Fibroblast of lung (primary cell): ENCODE results near the gene GNL1. TPM values are rescaled to one million over a fixed set of nuclear protein-coding genes. Genes with fewer than 3 reads are reported as not detected.
"Not testable (repeated sequence)": the region's sequence is repeated elsewhere in the genome, so short reads cannot be mapped to it uniquely, and the experiment has no call there.

Experiments
- DNase-seq, 2 donors: peaks; one replicate each; pipeline versions ENCODE4 v3.0.0 to v3.0.0-alpha.2; 2010; ENCODE audit warnings: low read depth in 2 of 2
- H2AFZ ChIP-seq: 2 replicates; pipeline ENCODE4 v1.5.1; 2012; ENCODE audit warnings: low read length, control low read depth, inconsistent platforms
- H3K27ac ChIP-seq: 2 replicates; pipeline ENCODE4 v1.5.1; 2011; ENCODE audit warnings: low read length, control low read depth; ENCODE audit not compliant: insufficient read depth
- H3K27me3 ChIP-seq: 2 replicates; pipeline ENCODE4 v1.5.1; 2011; ENCODE audit warnings: mild to moderate bottlenecking, low read length; ENCODE audit not compliant: control insufficient read depth, insufficient read depth
- H3K36me3 ChIP-seq: 2 replicates; pipeline ENCODE4 v1.5.1; 2011; ENCODE audit warnings: low read length; ENCODE audit not compliant: control insufficient read depth, insufficient read depth
- H3K4me1 ChIP-seq: 2 replicates; pipeline ENCODE4 v1.5.1; 2011; ENCODE audit warnings: low read length; ENCODE audit not compliant: control insufficient read depth, insufficient read depth; ENCODE audit errors: extremely low read depth
- H3K4me2 ChIP-seq: 2 replicates; pipeline ENCODE4 v1.5.1; 2011; ENCODE audit warnings: low read length, control low read depth; ENCODE audit not compliant: insufficient read depth; ENCODE audit errors: extremely low read depth
- H3K4me3 ChIP-seq, 4 experiments: fragments of 200-600 bp in 1 of 4; sonication (generic) in 1 of 4; replicated peaks in 1 of 4; 2 replicates each; pipeline ENCODE4 v1.5.1; 2011 to 2016; ENCODE audit warnings: low read length in 4 of 4, low read depth in 3 of 4, mild to moderate bottlenecking in 3 of 4, control low read depth in 2 of 4, inconsistent platforms in 1 of 4, mixed read lengths in 1 of 4; ENCODE audit not compliant: insufficient read depth in 1 of 4; ENCODE audit errors: control extremely low read depth in 1 of 4
- H3K79me2 ChIP-seq: 2 replicates; pipeline ENCODE4 v1.5.1; 2012; ENCODE audit warnings: mild to moderate bottlenecking, low read length, inconsistent platforms; ENCODE audit not compliant: control insufficient read depth, insufficient read depth
- H3K9ac ChIP-seq: 2 replicates; pipeline ENCODE4 v1.5.1; 2011; ENCODE audit warnings: mild to moderate bottlenecking, low read length, control low read depth; ENCODE audit not compliant: insufficient read depth
- H3K9me3 ChIP-seq: 2 replicates; pipeline ENCODE4 v1.5.1; 2012; ENCODE audit warnings: low read depth, low read length; ENCODE audit not compliant: control insufficient read depth, insufficient read depth
- H4K20me1 ChIP-seq: 2 replicates; pipeline ENCODE4 v1.5.1; 2011; ENCODE audit warnings: low read length; ENCODE audit not compliant: control insufficient read depth, insufficient read depth; ENCODE audit errors: extremely low read depth
- CTCF ChIP-seq, 2 donors: IDR thresholded peaks in 1 of 2; conservative IDR thresholded peaks in 1 of 2; 1 replicate in 1 of 2; 2 replicates in 1 of 2; pipeline ENCODE4 v1.5.1; 2011 to 2012; ENCODE audit warnings: low read length in 2 of 2, control low read depth in 1 of 2, inconsistent platforms in 1 of 2, low read depth in 1 of 2, mild to moderate bottlenecking in 1 of 2
- EZH2 ChIP-seq: IDR thresholded peaks from 2 replicates; pipeline ENCODE4 v1.5.1; 2012; ENCODE audit warnings: low read length, control low read depth, mild to moderate bottlenecking; ENCODE audit errors: missing control alignments
- polyA plus RNA-seq, 2 donors: library from polyadenylated mRNA; depleted of rRNA in 1 of 2; stranded (reverse) in 1 of 2; unstranded in 1 of 2; fragments of >200 nt; gene quantifications; 2 replicates each; pipeline ENCODE4 v1.2.1, GENCODE V29; 2011 to 2012; ENCODE audit warnings: missing spikeins in 1 of 2
- total RNA-seq: library from RNA; depleted of rRNA; stranded (reverse); fragments of >200 nt; gene quantifications from 2 replicates; pipeline ENCODE4 v1.2.1, GENCODE V29; 2014

GNL1 gene
- total and polyA plus RNA-seq, 2 donors (not counting 1 experiment from before 2014, with no cell fraction given): 33.4 to 67.0 TPM

DNA sequence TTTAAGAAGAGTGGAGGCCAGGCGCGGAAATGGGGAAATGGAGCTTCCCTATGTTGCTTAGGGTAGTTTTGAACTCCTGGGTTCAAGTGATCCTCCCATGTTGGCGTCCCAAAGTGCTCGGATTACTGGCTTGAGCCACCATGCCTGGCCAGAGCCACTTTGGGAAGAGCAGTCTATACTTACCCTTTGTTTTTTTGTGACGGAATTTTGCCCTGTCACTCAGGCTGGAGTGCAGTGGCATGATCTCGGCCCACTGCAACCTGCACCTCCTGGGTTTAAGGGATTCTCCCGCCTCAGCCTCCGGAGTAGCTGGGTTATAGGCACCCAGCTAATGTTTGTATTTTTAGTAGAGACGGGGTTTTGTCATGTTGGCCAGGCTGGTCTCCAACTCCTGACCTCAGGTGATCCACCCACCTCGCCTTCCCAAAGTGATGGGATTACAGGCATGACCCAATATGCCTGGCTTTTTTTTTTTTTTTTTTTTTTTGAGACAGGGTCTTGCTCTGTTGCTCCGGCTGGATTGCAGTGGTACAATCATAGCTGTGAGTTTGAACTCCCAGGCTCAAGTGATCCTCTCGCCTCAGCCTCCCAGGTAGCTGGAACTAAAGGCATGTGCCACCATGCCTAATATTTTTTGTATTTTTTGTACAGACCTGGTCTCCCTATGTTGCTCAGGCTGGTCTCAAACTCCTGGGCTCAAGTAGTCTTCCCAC lies 42.8 kb upstream of the GNL1 start:
- TF ChIP-seq CTCF (conservative IDR thresholded peaks at IDR 0.05 in 1 of 2, IDR thresholded peaks at IDR 0.05 in 1 of 2; ENCODE audit: low read depth in 1 of 2, low read length in 2 of 2) (no peak), EZH2 (no peak)
- H3K36me3 ChIP-seq: peaks cover 29% of the 10 kb centered on the region
- DNase-seq: no peak

GRCh38 chr6:30597315-30598144 lies 41.2 kb upstream of the GNL1 start:
- DNase-seq: peak; percentile 68 to 80
- not testable (repeated sequence) for H3K4me2 ChIP-seq, H3K4me3 ChIP-seq, H3K9ac ChIP-seq, H3K9me3 ChIP-seq, H3K27me3 ChIP-seq, H3K79me2 ChIP-seq, H3K4me1 ChIP-seq, H4K20me1 ChIP-seq, H2AFZ ChIP-seq, H3K27ac ChIP-seq
- peaks cover 21% of the 10 kb centered on the region for H3K36me3 ChIP-seq
- TF ChIP-seq CTCF (conservative IDR thresholded peaks at IDR 0.05 in 1 of 2, IDR thresholded peaks at IDR 0.05 in 1 of 2; ENCODE audit: low read depth in 1 of 2, low read length in 2 of 2): peak; percentile 74 to 84

More for the DNA sequence above, 42.8 kb upstream of the GNL1 start:
- Histone ChIP-seq H3K4me3 (no peak overlapping the region), H3K9ac (no peak overlapping the region), H3K4me1 (no peaks in the 10 kb centered on the region), H3K79me2 (no peaks in the 10 kb centered on the region), H3K4me2 (no peak overlapping the region), H3K27ac (no peak overlapping the region), H3K27me3 (no peaks in the 10 kb centered on the region), H4K20me1 (no peaks in the 10 kb centered on the region), H2AFZ (no peak overlapping the region), H3K9me3 (no peaks in the 10 kb centered on the region)

DNA sequence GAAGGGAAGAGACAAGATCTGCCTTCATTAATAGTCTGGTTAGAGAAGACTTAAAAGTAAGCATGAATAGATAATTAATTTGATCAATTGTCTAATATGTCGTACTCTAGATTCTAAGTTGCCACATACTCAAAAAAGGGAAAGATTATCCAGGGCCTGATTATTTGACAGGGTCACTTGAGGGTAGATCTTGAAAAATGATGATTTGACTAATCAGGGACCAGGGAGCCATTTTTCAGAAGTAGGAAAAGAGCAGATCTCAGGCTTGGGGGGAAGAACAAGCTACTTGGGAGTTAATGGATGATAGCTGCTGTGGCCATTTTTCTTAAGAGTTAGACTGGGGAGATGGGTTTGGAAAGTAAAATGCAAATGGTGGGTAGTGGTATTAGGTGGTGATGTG lies 36.0 kb upstream of the GNL1 start:
- no peak for TF ChIP-seq CTCF (conservative IDR thresholded peaks at IDR 0.05 in 1 of 2, IDR thresholded peaks at IDR 0.05 in 1 of 2; ENCODE audit: low read depth in 1 of 2, low read length in 2 of 2)
- TF ChIP-seq EZH2: no peak

More for the DNA sequence above, 36.0 kb upstream of the GNL1 start:
- Histone ChIP-seq H3K79me2 (no peaks in the 10 kb centered on the region), H2AFZ (no peak overlapping the region), H3K9me3 (no peaks in the 10 kb centered on the region), H3K36me3 (peaks cover 13% of the 10 kb centered on the region), H3K27me3 (no peaks in the 10 kb centered on the region), H3K4me2 (no peak overlapping the region), H4K20me1 (no peaks in the 10 kb centered on the region), H3K9ac (no peak overlapping the region), H3K4me1 (peaks cover 9% of the 10 kb centered on the region), H3K4me3 (no peak overlapping the region), H3K27ac (peak overlapping the region; percentile 6)
- DNase-seq: no peak
